ENCODE results near the gene FEN1.
A peak's percentile ranks its signal among the peaks of the same experiment; 100 is the strongest.

Gene FEN1

DNA sequence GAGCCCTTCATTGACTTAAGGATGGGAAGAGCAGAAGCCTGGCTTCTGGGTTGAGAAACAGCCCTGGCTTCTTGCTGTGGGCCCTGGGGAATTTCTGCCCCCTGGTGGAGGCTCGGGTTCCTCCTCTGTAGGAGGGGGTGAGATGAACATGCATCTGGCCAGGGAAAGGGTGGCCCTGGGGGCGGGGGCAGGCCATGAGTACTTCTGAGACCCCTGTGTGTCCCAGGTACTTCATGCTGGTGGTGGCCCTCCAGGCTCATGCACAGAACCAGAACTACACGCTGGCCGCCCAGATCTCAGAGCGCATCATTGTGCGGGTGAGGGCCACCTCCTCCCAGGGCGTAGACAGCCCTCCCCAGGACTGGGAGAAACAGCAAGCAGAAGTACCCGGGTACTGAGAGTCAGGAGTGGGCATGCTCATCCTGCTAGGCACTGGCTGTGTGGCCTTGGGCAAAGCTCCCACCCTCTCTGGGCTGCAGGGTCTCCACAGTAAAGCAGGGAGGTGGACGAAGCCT, 16.1 kb upstream of the FEN1 start:
- DNase-seq: no peak

DNA sequence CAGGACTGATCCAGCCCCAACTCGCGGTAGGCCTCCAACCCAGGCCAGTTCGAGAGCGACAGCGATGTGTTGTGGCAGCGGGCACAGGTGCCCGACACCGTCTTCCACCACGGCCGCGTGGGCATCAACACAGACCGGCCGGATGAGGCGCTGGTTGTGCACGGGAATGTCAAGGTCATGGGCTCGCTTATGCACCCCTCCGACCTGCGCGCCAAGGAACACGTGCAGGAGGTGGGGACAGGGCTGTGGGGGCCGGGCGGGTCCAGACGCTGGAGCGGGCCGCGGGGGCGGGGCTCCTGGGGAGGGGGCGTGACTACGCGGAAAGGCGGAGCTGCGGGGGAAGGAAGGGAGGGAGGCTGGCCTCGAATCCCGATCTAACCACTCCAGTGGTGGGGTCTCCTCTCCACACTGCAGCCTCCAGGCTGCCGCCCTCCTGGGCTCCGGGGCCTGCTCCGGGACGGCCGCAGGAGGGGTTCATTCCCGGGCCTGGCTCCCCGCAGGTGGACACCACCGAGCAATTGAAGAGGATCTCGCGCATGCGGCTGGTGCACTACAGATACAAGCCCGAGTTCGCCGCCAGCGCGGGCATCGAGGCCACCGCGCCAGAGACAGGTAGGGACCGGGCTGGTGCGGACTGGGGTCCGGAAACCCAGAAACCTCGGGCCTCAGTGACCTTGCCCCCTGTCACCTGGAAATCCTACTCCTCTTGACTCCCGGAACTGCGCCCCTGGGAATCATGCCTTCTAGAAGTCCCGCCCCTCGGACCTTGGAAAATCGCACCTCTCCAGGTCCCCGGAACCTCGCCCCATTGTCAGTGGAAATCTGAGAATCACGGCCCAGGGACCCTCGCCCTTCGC, 15.2 kb upstream of the FEN1 start:
- no peak for DNase-seq

DNA sequence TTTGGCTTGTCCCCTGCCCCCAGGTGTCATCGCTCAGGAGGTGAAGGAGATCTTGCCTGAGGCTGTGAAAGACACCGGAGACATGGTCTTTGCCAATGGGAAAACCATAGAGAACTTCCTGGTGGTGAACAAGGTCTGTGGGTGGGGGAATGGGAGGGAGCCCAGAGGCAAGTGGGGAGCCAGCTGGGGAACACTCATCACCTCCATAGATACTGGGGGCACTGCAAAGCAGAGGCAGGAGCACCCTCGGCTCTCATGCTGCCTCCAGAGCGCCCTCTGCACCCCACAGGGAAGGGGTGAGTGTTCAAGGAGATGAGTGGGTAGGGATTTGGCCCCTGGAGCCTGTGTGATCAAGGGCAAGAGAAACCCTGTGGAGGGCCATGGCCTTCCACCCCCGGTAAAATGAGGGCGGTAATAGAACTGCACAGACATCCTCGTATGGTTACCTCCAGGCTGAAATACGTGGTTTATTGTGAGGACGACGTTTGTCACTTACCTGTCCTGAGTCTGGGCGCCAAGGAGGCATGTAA, 14.3 kb upstream of the FEN1 start:
- DNase-seq: no peak

DNA sequence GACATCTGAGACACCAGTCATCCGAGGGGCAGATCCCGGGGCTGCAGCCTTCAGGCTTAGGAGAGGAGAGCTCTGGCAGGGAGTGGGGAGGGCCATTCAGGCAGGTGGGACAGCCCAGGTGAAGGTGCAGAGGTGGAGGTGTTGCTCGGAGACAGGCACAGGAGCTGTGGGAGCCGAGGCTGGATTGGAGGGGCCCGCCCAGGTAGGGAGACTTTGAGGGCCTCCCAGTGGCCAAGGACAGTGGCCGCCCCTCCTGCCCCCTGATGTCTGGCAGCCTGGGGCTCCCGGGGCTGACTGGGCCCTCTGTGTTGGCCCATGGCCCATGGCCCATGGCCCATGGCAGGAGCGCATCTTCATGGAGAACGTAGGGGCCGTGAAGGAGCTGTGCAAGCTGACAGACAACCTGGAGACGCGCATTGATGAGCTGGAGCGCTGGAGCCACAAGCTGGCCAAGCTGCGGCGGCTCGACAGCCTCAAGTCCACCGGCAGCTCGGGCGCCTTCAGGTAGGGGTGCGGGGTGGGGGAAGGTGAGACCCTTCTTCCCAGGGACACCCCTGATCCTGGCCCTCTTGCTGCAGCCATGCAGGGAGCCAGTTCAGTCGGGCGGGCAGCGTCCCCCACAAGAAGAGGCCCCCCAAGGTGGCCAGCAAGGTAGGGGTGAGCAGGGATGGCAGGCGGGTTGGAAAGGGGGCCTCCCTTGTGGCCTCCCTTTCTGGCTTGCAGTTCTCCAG, 13.6 kb upstream of the FEN1 start:
- no peak for DNase-seq

DNA sequence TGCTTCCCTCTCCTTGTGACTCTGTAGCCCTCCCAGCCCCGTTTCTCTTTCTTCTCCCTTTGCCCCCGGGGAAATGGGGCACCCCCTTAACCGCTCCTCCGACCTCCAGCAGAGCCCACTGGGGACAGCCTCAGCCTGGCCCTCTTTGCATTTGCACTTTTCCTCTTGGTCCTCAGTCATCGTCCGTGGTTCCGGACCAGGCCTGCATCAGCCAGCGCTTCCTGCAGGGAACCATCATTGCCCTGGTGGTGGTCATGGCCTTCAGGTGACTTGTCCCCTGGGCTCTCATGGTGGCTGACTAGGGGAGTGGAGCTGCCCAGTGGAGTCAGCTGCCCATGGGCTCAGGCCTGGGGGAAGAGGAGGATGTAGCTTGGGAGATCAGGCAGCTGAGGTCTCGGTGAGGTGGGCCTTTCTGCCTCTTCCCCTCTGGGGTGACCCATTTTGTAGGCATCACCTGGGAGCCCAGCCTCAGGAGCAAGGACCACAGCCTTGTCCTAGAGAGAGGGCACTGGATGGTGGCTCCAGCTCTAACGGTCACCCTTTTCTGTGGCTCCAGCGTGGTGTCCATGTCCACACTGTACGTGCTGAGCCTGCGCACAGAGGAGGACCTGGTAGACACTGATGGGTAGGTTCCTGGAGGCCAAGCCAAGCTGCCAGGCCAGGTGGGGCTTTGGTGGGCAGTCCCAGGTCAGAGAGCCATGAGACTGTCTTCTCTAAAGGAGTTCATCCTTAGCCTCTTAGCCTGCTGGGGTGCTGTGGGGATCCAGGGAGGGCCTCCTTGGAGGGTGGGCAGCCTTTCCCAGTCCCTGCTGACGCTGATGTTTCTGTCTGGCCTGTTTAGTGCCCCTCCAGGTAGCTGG, 12.8 kb upstream of the FEN1 start:
- no peak for DNase-seq

DNA sequence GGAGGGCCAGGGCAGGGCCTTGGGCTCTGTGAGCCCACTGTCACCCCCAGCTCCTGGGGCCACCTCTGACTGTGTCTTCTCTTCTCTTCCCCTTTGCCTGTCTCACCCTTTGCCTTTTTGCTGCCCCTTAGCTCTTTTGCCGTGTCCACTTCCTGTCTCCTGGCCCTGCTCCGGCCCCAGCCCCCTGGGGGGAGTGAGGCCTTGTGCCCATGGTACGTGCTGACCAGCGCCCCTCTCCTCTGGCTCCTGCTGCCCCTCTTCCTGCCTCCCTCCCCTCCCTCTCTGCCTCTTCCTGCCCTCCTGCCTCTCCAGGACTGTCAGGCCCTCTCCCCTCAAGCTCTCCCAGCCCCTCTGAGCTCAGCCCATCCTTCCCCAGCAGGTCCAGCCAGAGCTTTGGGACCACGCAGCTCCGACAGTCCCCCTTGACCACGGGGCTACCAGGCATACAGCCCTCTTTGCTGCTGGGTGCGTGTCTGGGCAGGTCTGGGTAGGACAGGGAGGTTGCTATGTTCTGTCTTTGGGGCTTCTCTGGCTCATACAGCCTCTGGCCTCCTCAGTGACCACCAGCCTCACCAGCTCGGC, 12.0 kb upstream of the FEN1 start:
- DNase-seq: no peak

DNA sequence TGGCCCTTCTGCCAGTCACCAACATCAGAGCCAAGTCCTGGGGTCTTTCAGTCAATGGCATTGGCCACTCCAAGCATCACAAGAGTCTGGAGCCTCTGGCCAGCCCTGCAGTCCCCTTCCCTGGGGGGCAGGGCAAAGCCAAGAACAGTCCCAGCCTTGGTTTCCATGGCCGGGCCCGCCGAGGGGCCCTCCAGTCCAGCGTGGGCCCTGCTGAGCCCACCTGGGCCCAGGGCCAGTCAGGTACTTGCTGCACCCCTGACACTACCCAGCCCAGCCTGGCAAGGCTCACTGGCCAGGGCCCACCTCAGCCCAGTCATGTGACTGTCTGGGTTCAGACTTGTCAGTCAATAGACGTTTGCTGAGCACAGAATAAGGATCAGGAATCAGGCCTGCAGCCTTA, 11.1 kb upstream of the FEN1 start:
- no peak for DNase-seq

DNA sequence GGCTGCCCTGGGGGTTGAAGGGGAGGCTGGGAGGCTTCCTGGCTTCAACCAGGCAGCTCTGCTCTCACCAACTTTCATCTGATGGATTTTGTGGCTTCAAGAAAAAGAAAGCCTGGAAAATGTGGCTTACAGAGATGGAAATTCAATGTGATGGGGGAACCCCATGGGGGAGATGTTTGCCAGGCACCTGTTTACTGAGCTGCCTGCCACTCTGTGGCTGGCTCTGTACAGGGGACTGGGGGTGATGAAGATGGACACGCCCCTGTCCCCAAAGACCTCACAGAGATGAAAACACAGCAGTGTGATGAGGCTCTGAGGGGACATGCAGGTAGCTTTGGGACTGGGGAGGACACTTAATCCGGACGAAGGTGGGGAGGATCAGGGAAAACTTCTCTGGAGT, 10.4 kb upstream of the FEN1 start:
- DNase-seq: no peak

DNA sequence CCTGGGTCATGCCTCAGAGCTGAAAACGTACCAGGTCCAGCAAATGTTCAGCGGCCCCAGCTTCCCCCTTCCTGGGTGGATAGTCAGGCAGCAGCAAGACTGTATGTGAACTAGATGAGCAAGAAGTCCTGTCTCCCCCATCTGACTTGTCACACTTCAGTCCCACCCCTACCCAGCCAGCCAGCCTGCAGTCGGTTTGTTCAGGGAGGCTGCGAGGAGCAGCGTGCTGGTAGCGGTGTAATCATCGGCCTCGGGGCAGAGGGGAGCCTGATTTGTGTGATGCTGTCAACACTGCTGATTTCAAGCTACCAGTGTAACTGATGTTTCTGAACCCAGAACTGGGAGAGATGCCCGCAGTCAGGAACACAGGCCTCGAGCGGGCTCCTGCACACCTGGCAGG, 9.9 kb upstream of the FEN1 start:
- DNase-seq: no peak

DNA sequence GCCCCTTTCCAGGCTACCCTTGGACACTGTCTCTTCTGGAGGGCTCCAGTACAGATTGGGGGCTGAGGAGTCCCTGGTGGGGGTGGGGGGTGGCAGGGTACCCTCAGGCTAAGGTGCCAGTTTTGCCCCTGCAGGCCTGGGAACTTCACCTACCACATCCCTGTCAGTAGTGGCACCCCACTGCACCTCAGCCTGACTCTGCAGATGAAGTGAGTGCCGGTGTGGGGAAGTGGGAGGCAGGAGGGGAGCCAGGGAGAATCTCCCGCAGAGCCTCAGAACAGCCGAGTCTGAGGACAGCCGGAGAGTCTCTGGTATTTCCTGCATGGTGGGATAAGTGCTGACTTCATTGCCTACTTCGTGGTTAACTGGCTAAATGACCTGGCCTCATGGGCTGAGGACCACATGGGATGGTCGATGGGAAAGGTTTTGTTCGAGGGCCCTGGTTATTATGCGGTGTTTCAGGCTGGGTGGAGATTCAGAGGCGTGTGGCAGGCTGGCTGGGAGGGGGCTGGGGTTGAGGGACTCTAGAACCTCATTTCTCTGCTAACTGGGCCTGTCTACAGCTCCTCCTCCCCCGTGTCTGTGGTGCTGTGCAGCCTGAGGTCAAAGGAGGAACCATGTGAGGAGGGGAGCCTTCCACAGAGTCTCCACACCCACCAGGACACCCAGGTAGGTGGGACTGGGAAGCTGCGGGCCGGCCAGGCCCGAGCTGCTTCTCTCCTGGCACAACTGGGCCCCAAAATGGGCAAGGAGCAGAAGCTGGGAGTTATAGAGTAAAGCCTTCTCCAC, 8.8 kb upstream of the FEN1 start:
- no peak for DNase-seq

DNA sequence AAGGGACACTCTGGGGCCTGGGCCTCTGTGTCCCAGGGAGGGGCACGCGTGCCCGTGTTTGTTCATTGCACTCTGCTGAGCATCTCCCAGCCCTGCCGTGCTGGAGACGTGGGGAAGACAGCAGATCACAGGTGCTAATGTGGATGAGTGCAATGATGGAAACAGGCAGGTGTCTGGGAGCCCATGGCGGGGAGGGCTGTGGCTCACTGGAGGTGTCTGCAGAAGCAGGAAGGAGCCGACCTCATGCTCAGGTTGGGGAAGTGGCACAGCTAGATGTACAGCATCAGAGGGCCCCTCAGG, 8.3 kb upstream of the FEN1 start:
- DNase-seq: no peak

DNA sequence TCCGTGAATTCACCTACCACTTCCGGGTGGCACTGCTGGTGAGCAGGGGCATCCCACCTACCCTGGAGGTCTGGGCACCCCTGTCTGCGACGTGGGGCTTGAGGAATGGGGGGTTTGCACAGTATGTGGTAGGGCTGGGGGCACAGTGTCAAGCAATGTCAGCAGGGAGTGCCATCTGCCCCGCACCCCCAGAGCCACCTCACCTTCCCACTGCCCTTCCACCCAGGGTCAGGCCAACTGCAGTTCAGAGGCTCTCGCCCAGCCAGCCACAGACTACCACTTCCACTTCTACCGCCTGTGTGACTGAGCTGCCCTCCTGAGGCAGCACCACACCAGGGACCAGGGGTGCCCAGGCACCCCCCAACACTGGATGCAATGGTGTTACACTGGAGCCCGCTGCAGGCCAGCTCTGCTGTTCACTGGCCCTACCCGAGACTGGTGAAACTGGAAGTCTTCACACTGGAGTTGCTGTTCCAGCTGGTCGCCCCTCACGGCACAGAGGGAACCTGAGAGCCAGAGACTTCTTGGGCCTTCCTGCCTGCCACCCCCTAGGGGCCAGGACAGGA, 6.8 kb upstream of the FEN1 start:
- no peak for DNase-seq

DNA sequence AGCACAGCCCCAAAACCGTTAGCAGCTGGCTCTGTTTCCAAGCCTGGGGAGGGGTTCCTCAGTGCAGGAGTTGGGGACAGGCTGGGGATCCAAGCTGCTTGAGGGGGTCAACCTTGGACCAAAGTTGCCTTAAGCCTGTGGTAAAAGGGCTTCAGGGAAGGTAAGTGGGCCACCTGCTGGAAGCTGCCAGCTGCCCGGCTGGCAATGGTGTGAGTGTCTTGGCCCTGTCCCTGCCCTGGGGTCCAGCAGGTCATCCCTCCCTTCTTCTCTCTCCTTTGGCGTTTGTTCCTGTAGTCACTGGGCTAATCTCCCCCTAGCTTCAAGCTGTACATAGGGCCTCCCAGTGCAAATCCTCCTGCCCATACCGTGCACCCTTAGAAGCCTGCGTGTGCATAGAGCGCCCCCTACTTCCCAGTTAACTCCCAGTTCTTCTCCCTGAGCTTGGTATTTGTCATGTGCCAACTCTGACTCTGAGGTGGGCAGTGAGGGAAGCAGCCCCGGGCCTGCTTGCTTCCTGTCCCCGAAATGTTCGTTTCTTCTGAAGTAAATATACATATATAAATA, 4.7 kb upstream of the FEN1 start:
- no peak for DNase-seq

DNA sequence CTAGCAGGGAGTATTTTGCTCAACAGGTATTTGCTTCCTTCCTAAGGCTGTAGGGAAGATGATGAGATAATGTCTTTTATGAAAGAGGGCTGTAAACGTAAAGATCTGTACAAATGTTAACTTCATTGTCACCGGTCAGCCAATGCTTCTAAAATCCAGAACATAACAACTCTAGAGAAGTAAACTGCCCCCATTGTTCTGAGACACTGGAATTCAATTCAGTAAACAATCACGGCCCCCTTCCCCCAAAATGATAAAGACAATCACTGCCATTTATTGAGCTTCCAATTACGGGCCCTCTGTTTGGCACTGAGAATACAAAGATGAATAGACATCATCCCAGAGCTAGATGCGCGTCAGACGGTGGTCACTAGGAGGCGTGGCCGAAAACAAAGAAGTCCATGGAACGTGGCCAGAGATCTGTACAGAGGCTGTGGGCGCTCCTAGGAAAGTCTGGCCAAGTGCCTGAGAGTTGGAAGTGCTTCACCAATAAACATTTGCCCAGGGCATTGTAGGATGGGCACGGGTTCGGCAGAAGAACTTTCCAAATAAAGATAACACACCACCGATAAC, 888 bp upstream of the FEN1 start:
- DNase-seq: peak; percentile 44

DNA sequence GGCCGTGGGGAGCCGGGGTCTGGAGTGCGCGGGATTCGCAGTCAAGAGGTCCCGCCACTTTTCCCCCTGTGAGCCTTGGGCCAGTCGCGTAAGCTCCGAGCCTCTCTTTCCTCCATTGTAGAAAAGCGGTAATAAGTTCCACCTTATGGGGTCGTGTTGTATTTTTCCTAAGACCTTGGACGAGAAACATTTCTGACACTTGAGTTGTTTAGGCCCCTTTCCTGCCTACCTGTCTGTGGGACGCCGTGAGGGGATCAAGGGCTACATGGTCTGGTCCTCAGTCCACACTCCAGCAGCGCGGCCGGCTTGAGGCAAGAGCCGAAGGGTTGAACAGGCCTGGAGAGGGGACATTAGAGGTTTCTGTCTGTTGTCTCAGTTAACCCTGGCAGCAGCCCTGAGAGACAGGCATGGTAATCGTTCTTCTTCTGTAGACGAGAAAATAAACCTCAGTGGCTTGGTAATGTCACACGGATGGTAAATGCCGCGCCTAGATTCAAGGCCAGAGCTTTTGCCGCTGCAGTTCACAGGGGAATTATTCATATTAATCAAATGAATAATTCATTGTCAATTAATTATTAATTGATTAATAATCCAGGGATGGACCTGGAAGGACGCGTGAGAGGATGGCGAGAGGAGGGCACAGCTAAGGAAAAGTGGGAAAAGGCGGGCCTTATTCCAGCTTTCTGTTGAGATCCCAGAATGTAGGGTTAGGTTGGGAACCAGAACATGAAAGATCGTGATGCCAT, 545 bp downstream of the FEN1 start:
- no peak for DNase-seq

DNA sequence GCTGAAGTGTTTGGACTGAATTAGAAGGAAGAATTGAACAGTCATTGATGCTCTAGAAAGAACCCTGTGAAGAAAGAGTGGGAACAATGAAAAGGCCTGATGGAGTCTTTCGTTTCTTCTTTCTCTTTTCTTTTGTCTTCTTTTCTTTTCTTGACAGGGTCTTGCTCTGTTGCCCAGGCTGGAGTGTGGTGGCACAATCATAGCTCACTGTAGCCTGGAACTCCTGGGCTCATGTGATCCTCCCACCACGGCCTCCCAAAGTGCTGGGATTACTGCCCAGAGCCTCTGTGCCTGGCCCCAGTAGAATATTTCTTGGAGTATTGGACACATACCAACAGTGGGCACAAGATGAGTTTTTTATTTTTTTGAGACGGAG, 1.1 kb downstream of the FEN1 start:
- DNase-seq: no peak

DNA sequence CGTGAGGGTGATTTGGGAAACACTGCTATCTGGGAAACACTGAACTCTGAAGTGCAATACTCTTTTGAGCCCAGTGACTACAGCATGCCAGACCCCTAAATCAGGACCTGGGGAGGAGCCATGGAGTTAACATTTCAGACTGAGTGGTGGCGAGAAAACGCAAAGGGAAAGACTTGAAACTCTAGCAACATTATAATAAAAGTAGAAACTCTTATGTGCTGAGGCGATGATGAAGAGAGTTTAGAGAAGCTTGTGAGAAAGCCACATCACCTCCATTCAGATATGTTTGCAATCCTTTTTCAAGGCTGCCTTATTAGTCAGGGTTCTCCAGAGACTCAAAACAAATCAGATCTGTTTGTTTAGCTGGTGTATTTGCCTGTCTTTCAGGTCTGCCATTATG, 1.9 kb downstream of the FEN1 start:
- DNase-seq: no peak

DNA sequence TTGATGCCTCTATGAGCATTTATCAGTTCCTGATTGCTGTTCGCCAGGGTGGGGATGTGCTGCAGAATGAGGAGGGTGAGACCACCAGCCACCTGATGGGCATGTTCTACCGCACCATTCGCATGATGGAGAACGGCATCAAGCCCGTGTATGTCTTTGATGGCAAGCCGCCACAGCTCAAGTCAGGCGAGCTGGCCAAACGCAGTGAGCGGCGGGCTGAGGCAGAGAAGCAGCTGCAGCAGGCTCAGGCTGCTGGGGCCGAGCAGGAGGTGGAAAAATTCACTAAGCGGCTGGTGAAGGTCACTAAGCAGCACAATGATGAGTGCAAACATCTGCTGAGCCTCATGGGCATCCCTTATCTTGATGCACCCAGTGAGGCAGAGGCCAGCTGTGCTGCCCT, 2.7 kb downstream of the FEN1 start:
- no peak for DNase-seq

DNA sequence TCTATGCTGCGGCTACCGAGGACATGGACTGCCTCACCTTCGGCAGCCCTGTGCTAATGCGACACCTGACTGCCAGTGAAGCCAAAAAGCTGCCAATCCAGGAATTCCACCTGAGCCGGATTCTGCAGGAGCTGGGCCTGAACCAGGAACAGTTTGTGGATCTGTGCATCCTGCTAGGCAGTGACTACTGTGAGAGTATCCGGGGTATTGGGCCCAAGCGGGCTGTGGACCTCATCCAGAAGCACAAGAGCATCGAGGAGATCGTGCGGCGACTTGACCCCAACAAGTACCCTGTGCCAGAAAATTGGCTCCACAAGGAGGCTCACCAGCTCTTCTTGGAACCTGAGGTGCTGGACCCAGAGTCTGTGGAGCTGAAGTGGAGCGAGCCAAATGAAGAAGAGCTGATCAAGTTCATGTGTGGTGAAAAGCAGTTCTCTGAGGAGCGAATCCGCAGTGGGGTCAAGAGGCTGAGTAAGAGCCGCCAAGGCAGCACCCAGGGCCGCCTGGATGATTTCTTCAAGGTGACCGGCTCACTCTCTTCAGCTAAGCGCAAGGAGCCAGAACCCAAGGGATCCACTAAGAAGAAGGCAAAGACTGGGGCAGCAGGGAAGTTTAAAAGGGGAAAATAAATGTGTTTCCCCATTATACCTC, 3.3 kb downstream of the FEN1 start:
- DNase-seq: no peak
